GM10266 (cell line): ENCODE measurements around the gene DEFB112.

Source experiments
- DNase-seq: peaks from one replicate; pipeline ENCODE4 v3.0.0; 2012; ENCODE audit errors: extremely low spot score
- CTCF ChIP-seq: IDR thresholded peaks from 2 replicates; pipeline ENCODE4 v1.5.1; 2012; ENCODE audit warnings: mild to moderate bottlenecking, low read depth; ENCODE audit not compliant: control insufficient read depth, insufficient read depth; ENCODE audit errors: missing control alignments

The DEFB112 gene

GRCh38 chr6:50089911-50090310 lies 40.2 kb upstream of the DEFB112 start:
- no peak for TF ChIP-seq CTCF
- DNase-seq: no peak

- TF ChIP-seq CTCF: no peak
- no peak for DNase-seq
Measured at GRCh38 chr6:50087231-50087954, 37.7 kb upstream of the DEFB112 start.

DNA sequence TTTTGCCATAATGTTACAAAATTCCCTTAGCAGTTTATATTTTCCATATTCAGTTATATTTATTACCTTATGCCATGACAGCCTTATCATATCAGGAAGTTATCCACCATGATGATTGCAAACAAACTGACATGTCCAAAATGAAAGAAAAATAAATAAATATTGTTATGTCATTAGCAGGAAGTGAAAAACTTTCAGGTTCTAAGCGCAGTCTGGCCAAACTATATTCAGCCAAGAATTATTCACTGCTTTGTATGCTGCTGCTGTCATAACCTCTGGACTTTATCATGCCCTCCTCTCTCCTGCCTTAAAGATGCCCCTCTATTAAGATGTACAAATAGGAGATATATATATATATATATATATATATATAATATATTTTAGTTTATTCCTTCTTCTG lies 27.7 kb upstream of the DEFB112 start:
- DNase-seq: no peak
- no peak for TF ChIP-seq CTCF

- no peak for DNase-seq
- no peak for TF ChIP-seq CTCF
Measured at GRCh38 chr6:50076431-50076830, 26.7 kb upstream of the DEFB112 start.

DNA sequence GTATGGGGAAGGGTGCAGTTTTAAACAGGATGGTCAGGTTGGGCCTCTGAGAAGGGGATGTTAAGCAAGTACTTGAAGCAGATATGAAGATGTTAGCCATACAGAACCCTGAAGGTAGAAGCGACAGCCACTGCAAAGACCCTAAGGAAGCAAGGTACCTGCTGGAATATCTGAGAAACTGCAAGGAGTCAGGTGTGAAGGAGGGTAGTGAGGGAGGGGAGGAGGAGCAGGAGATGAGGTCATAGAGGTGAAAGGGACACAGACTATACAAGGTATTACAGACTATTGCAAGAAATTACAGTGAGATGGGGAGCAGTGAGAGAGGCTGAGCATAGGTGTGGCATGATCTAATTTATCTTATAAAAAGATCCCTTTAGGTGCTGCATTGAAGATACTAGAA lies 22.2 kb upstream of the DEFB112 start:
- no peak for TF ChIP-seq CTCF

GRCh38 chr6:50070101-50070500 lies 20.4 kb upstream of the DEFB112 start:
- no peak for DNase-seq
- TF ChIP-seq CTCF: no peak

More for the DNA sequence above, 22.2 kb upstream of the DEFB112 start:
- no peak for DNase-seq

GRCh38 chr6:50062051-50062450 lies 12.3 kb upstream of the DEFB112 start:
- no peak for DNase-seq
- peak; percentile 44 for TF ChIP-seq CTCF
